DND-41 (cell line): ENCODE results near the gene HSPA12A.

Experiments used
- ATAC-seq: fragments of 200-7000 bp; cut with Tn5 transposase; 3 replicates; pipeline ENCODE4 v1.9.1; 2021; ENCODE audit warnings: low read depth; ENCODE audit not compliant: insufficient read depth
- DNase-seq: peaks from one replicate; pipeline ENCODE4 v3.0.0-alpha.2; 2020
- H2AFZ ChIP-seq: 2 replicates; pipeline ENCODE4 v1.6.0; 2012; ENCODE audit warnings: low read depth, low read length
- H3K27ac ChIP-seq: 2 replicates; pipeline ENCODE4 v1.5.1; 2012; ENCODE audit warnings: low read length, inconsistent platforms
- H3K27me3 ChIP-seq: fragments of 200-600 bp; sonication (generic); 2 replicates; pipeline ENCODE4 v1.6.0; 2012; ENCODE audit warnings: low read length, mild to moderate bottlenecking, inconsistent platforms; ENCODE audit not compliant: insufficient read depth, poor library complexity
- H3K36me3 ChIP-seq: 2 replicates; pipeline ENCODE4 v1.5.1; 2012; ENCODE audit warnings: low read length, inconsistent platforms; ENCODE audit not compliant: insufficient read depth
- H3K4me1 ChIP-seq: 2 replicates; pipeline ENCODE4 v1.5.1; 2012; ENCODE audit warnings: mild to moderate bottlenecking, low read length; ENCODE audit not compliant: insufficient read depth
- H3K4me2 ChIP-seq: 2 replicates; pipeline ENCODE4 v1.6.0; 2012; ENCODE audit warnings: mild to moderate bottlenecking, moderate library complexity, low read length, inconsistent platforms; ENCODE audit not compliant: insufficient read depth
- H3K4me3 ChIP-seq, 2 experiments: fragments of 200-600 bp in 1 of 2; shearing (Covaris generic) in 1 of 2; 2 replicates each; pipeline ENCODE4 v1.5.1; 2012 to 2016; ENCODE audit warnings: inconsistent platforms in 2 of 2, low read length in 2 of 2, mild to moderate bottlenecking in 2 of 2, low read depth in 1 of 2, moderate library complexity in 1 of 2
- H3K79me2 ChIP-seq: 2 replicates; pipeline ENCODE4 v1.6.0; 2012; ENCODE audit warnings: low read length, inconsistent platforms; ENCODE audit not compliant: insufficient read depth
- H3K9ac ChIP-seq: 2 replicates; pipeline ENCODE4 v1.6.0; 2012; ENCODE audit warnings: low read depth, mild to moderate bottlenecking, inconsistent platforms, low read length, moderate library complexity
- H3K9me3 ChIP-seq: 2 replicates; pipeline ENCODE4 v1.5.1; 2012; ENCODE audit warnings: low read length, moderate library complexity, mild to moderate bottlenecking, inconsistent platforms; ENCODE audit not compliant: insufficient read depth, severe bottlenecking
- H4K20me1 ChIP-seq: 2 replicates; pipeline ENCODE4 v1.6.0; 2012; ENCODE audit warnings: low read length; ENCODE audit not compliant: insufficient read depth
- EZH2 ChIP-seq: IDR thresholded peaks from 3 replicates; pipeline ENCODE4 v1.6.1; 2012; ENCODE audit warnings: borderline replicate concordance, low read depth, mild to moderate bottlenecking, moderate library complexity, low read length, inconsistent platforms; ENCODE audit not compliant: severe bottlenecking
- TF ChIP-seq, protein P1 (sequence below): IDR thresholded peaks from 2 replicates; pipeline ENCODE4 v1.5.1; 2012; ENCODE audit warnings: borderline replicate concordance, low read length, moderate library complexity, mild to moderate bottlenecking; ENCODE audit not compliant: poor library complexity, severe bottlenecking; ENCODE audit errors: extremely low read depth

The HSPA12A gene

GRCh38 chr10:116656044-116656443, 86.3 kb downstream of the HSPA12A start:
- Histone ChIP-seq H3K27me3 (no peaks in the 10 kb centered on the region), H3K4me3 (no peak overlapping the region), H3K79me2 (no peaks in the 10 kb centered on the region), H4K20me1 (no peaks in the 10 kb centered on the region), H3K9ac (no peak overlapping the region), H3K36me3 (no peaks in the 10 kb centered on the region), H2AFZ (no peak overlapping the region), H3K27ac (no peak overlapping the region), H3K4me1 (no peaks in the 10 kb centered on the region), H3K4me2 (no peak overlapping the region), H3K9me3 (no peaks in the 10 kb centered on the region)
- TF ChIP-seq, protein P1, sequence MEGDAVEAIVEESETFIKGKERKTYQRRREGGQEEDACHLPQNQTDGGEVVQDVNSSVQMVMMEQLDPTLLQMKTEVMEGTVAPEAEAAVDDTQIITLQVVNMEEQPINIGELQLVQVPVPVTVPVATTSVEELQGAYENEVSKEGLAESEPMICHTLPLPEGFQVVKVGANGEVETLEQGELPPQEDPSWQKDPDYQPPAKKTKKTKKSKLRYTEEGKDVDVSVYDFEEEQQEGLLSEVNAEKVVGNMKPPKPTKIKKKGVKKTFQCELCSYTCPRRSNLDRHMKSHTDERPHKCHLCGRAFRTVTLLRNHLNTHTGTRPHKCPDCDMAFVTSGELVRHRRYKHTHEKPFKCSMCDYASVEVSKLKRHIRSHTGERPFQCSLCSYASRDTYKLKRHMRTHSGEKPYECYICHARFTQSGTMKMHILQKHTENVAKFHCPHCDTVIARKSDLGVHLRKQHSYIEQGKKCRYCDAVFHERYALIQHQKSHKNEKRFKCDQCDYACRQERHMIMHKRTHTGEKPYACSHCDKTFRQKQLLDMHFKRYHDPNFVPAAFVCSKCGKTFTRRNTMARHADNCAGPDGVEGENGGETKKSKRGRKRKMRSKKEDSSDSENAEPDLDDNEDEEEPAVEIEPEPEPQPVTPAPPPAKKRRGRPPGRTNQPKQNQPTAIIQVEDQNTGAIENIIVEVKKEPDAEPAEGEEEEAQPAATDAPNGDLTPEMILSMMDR, result no peak
- TF ChIP-seq EZH2, result no peak
- ATAC-seq (no peak), DNase-seq (no peak)

GRCh38 chr10:116655568-116655967, 86.8 kb downstream of the HSPA12A start:
- ATAC-seq, result no peak
- Histone ChIP-seq H3K4me3 (no peak overlapping the region), H4K20me1 (no peaks in the 10 kb centered on the region), H3K27me3 (no peaks in the 10 kb centered on the region), H3K9me3 (no peaks in the 10 kb centered on the region), H2AFZ (no peak overlapping the region), H3K27ac (no peak overlapping the region), H3K9ac (no peak overlapping the region), H3K79me2 (no peaks in the 10 kb centered on the region), H3K4me2 (no peak overlapping the region), H3K36me3 (no peaks in the 10 kb centered on the region), H3K4me1 (no peaks in the 10 kb centered on the region)
- TF ChIP-seq, protein P1, result no peak
- TF ChIP-seq EZH2, result no peak
- DNase-seq, result no peak

DNA sequence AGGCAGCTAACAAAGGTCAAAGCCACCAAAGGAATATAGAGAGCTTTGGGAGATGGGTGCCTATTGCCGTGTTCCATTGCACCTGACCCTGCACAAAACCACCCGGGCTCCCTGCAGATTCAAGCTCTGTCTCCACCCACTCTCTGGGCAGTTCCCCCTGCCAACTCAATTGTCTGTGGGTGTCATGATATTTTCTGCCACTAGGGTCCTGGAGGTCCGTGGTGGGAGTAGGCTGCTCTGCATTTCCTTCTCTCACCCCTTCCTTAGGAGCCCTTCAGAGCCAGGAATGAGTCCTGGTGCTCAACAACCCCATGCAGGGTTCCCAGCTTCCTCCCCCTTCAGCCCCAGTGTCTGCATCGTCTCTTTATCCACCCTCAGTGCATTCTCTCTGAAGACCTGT, 87.5 kb downstream of the HSPA12A start:
- TF ChIP-seq, protein P1, result peak; percentile 21
- no peak for TF ChIP-seq EZH2
- no peak for ATAC-seq
- Histone ChIP-seq H4K20me1 (no peaks in the 10 kb centered on the region), H3K9ac (no peak overlapping the region), H3K4me3 (no peak overlapping the region), H3K27me3 (no peaks in the 10 kb centered on the region), H3K79me2 (no peaks in the 10 kb centered on the region), H3K4me1 (no peaks in the 10 kb centered on the region), H3K9me3 (no peaks in the 10 kb centered on the region), H3K36me3 (no peaks in the 10 kb centered on the region), H3K4me2 (no peak overlapping the region), H3K27ac (no peak overlapping the region), H2AFZ (no peak overlapping the region)
- no peak for DNase-seq

DNA sequence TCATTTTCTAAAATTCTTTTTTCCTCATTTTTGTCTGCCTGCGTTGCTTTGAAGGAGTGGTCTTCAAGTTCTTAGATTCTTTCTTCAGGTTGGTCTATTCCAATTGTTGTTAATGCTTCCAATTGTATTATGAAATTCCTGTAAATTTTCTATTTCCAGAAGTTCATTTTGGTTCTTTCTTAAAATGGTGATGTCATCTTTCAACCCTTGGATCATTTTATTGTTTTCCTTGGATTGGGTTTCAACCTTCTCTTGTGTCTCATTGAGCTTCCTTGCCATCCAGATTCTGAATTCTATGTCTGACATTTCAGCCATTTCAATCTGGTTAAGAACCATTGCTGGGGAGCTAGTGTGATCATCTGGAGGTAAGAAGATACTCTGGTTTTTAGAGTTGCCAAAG, 88.5 kb downstream of the HSPA12A start:
- ATAC-seq (no peak), DNase-seq (no peak)
- Histone ChIP-seq H3K4me3 (no peak overlapping the region), H3K27me3 (no peaks in the 10 kb centered on the region), H3K9ac (no peak overlapping the region), H2AFZ (no peak overlapping the region), H3K4me1 (no peaks in the 10 kb centered on the region), H3K9me3 (no peaks in the 10 kb centered on the region), H3K27ac (no peak overlapping the region), H4K20me1 (no peaks in the 10 kb centered on the region), H3K4me2 (no peak overlapping the region), H3K36me3 (no peaks in the 10 kb centered on the region), H3K79me2 (no peaks in the 10 kb centered on the region)
- no peak for TF ChIP-seq EZH2
- TF ChIP-seq, protein P1, result no peak
